GM12878 (cell line): ENCODE data around the gene ADGRE2. TPM values are rescaled to one million over a fixed set of nuclear protein-coding genes. Genes with fewer than 3 reads are reported as not detected.

Experiments used
- polyA plus RNA-seq, 11 experiments: library from polyadenylated mRNA; depleted of rRNA in 4 of 11; unstranded in 6 of 11; stranded (reverse) in 5 of 11; fragments of >200 nt; fragmentation: Nextera tagmentation in 4 of 11; fragmentation: Illumina TruSeq in 1 of 11; extraction: Ambion mirVana in 4 of 11; extraction: Trizol in 1 of 11; gene quantifications; 1 replicate in 1 of 11; 2 replicates in 10 of 11; pipeline versions ENCODE4 v1.2.1 to v1.2.3, GENCODE V29; 2011 to 2016; ENCODE audit warnings: inconsistent platforms in 2 of 11, missing spikeins in 2 of 11, low read depth in 1 of 11
- small RNA-seq: library from RNA; depleted of rRNA; stranded (forward); fragments of <200 nt; gene quantifications from one replicate; pipeline ENCODE3, GENCODE V24; 2014
- total RNA-seq, 4 experiments: library from RNA; depleted of rRNA in 3 of 4; stranded (reverse); fragments of >200 nt in 3 of 4; fragmentation: Illumina TruSeq in 1 of 4; extraction: Trizol in 1 of 4; gene quantifications; 2 replicates each; pipeline versions ENCODE4 v1.2.1 to v1.2.3, GENCODE V29; 2013 to 2021

The ADGRE2 gene
- total and polyA plus RNA-seq, 10 of the 15 experiments (the other 5 are each of a cell fraction or from before 2014, with no cell fraction given), result 0.15 to 12.7 (median 4.6) TPM

Small RNAs within 50 kb of the gene (small RNA-seq; reads per million reads assigned to genes)
- gene AC005255.1, result not detected

Other genes starting within 250 kb of the ADGRE2 start
Only the 7 nearest of the 11 such genes appear.
- gene ADGRE3, start 103.7 kb downstream of the ADGRE2 start, total RNA-seq (2014; rRNA removed), result 0.05 TPM in 1 of 2 replicates, not detected in the other
- not detected in 2 replicates for gene ADGRE3, start 103.7 kb downstream of the ADGRE2 start, total RNA-seq (2014; rRNA removed; fragmentation: Illumina TruSeq; extraction: Trizol)
- gene ADGRE3, start 103.7 kb downstream of the ADGRE2 start, total RNA-seq (2021), result not detected in 2 replicates
- 0.10 TPM in 1 of 2 replicates, not detected in the other for gene ADGRE3, start 103.7 kb downstream of the ADGRE2 start, polyA plus RNA-seq (2011; rRNA removed)
- gene ADGRE3, start 103.7 kb downstream of the ADGRE2 start, polyA plus RNA-seq (2014; fragmentation: Illumina TruSeq; extraction: Trizol), result 0.04 TPM in 1 of 2 replicates, not detected in the other
- under 1 TPM; 0.04 to 0.05 TPM for gene ADGRE3, start 103.7 kb downstream of the ADGRE2 start, polyA plus RNA-seq (2014; fragmentation: Nextera tagmentation; extraction: Ambion mirVana)
- not detected in 2 replicates for gene ADGRE3, start 103.7 kb downstream of the ADGRE2 start, polyA plus RNA-seq (2014; rRNA removed)
- under 1 TPM in 1 of 2 experiments, not detected in 1; 0.10 TPM for gene ADGRE3, start 103.7 kb downstream of the ADGRE2 start, polyA plus RNA-seq (2016; fragmentation: Nextera tagmentation; extraction: Ambion mirVana)
- gene ZNF333, start 88.5 kb downstream of the ADGRE2 start, total RNA-seq (2014; rRNA removed), result 6.6 and 6.8 TPM in 2 replicates
- 5.3 and 6.6 TPM in 2 replicates for gene ZNF333, start 88.5 kb downstream of the ADGRE2 start, total RNA-seq (2014; rRNA removed; fragmentation: Illumina TruSeq; extraction: Trizol)
- 5.7 and 6.8 TPM in 2 replicates for gene ZNF333, start 88.5 kb downstream of the ADGRE2 start, total RNA-seq (2021)
- 12.1 and 14.1 TPM in 2 replicates for gene ZNF333, start 88.5 kb downstream of the ADGRE2 start, polyA plus RNA-seq (2011; rRNA removed)
- gene ZNF333, start 88.5 kb downstream of the ADGRE2 start, polyA plus RNA-seq (2014; fragmentation: Illumina TruSeq; extraction: Trizol), result 6.1 and 6.4 TPM in 2 replicates
- 1 to 10 TPM; 2.3 to 2.9 TPM for gene ZNF333, start 88.5 kb downstream of the ADGRE2 start, polyA plus RNA-seq (2014; fragmentation: Nextera tagmentation; extraction: Ambion mirVana)
- 7.9 and 8.9 TPM in 2 replicates for gene ZNF333, start 88.5 kb downstream of the ADGRE2 start, polyA plus RNA-seq (2014; rRNA removed)
- 1 to 10 TPM; 4.3 to 4.5 TPM for gene ZNF333, start 88.5 kb downstream of the ADGRE2 start, polyA plus RNA-seq (2016; fragmentation: Nextera tagmentation; extraction: Ambion mirVana)
- not detected in 2 replicates for gene OR7A5, start 56.6 kb upstream of the ADGRE2 start, total RNA-seq (2014; rRNA removed)
- not detected in 2 replicates for gene OR7A5, start 56.6 kb upstream of the ADGRE2 start, total RNA-seq (2014; rRNA removed; fragmentation: Illumina TruSeq; extraction: Trizol)
- not detected in 2 replicates for gene OR7A5, start 56.6 kb upstream of the ADGRE2 start, total RNA-seq (2021)
- not detected in 2 replicates for gene OR7A5, start 56.6 kb upstream of the ADGRE2 start, polyA plus RNA-seq (2011; rRNA removed)
- gene OR7A5, start 56.6 kb upstream of the ADGRE2 start, polyA plus RNA-seq (2014; fragmentation: Illumina TruSeq; extraction: Trizol), result not detected in 2 replicates
- gene OR7A5, start 56.6 kb upstream of the ADGRE2 start, polyA plus RNA-seq (2014; fragmentation: Nextera tagmentation; extraction: Ambion mirVana), result not detected
- not detected in 2 replicates for gene OR7A5, start 56.6 kb upstream of the ADGRE2 start, polyA plus RNA-seq (2014; rRNA removed)
- gene OR7A5, start 56.6 kb upstream of the ADGRE2 start, polyA plus RNA-seq (2016; fragmentation: Nextera tagmentation; extraction: Ambion mirVana), result not detected
- not detected in 2 replicates for gene OR7C1, start 56.6 kb upstream of the ADGRE2 start, total RNA-seq (2014; rRNA removed)
- gene OR7C1, start 56.6 kb upstream of the ADGRE2 start, total RNA-seq (2014; rRNA removed; fragmentation: Illumina TruSeq; extraction: Trizol), result not detected in 2 replicates
- not detected in 2 replicates for gene OR7C1, start 56.6 kb upstream of the ADGRE2 start, total RNA-seq (2021)
- gene OR7C1, start 56.6 kb upstream of the ADGRE2 start, polyA plus RNA-seq (2011; rRNA removed), result not detected in 2 replicates
- not detected in 2 replicates for gene OR7C1, start 56.6 kb upstream of the ADGRE2 start, polyA plus RNA-seq (2014; fragmentation: Illumina TruSeq; extraction: Trizol)
- gene OR7C1, start 56.6 kb upstream of the ADGRE2 start, polyA plus RNA-seq (2014; fragmentation: Nextera tagmentation; extraction: Ambion mirVana), result under 1 TPM; 0.04 to 0.06 TPM
- not detected in 2 replicates for gene OR7C1, start 56.6 kb upstream of the ADGRE2 start, polyA plus RNA-seq (2014; rRNA removed)
- not detected for gene OR7C1, start 56.6 kb upstream of the ADGRE2 start, polyA plus RNA-seq (2016; fragmentation: Nextera tagmentation; extraction: Ambion mirVana)
- not detected in 2 replicates for gene OR7A10, start 70.4 kb upstream of the ADGRE2 start, total RNA-seq (2014; rRNA removed)
- gene OR7A10, start 70.4 kb upstream of the ADGRE2 start, total RNA-seq (2014; rRNA removed; fragmentation: Illumina TruSeq; extraction: Trizol), result not detected in 2 replicates
- not detected in 2 replicates for gene OR7A10, start 70.4 kb upstream of the ADGRE2 start, total RNA-seq (2021)
- not detected in 2 replicates for gene OR7A10, start 70.4 kb upstream of the ADGRE2 start, polyA plus RNA-seq (2011; rRNA removed)
- not detected in 2 replicates for gene OR7A10, start 70.4 kb upstream of the ADGRE2 start, polyA plus RNA-seq (2014; fragmentation: Illumina TruSeq; extraction: Trizol)
- gene OR7A10, start 70.4 kb upstream of the ADGRE2 start, polyA plus RNA-seq (2014; fragmentation: Nextera tagmentation; extraction: Ambion mirVana), result not detected
- gene OR7A10, start 70.4 kb upstream of the ADGRE2 start, polyA plus RNA-seq (2014; rRNA removed), result not detected in 2 replicates
- not detected for gene OR7A10, start 70.4 kb upstream of the ADGRE2 start, polyA plus RNA-seq (2016; fragmentation: Nextera tagmentation; extraction: Ambion mirVana)
- gene OR7A17, start 107.6 kb upstream of the ADGRE2 start, total RNA-seq (2014; rRNA removed), result not detected in 2 replicates
- not detected in 2 replicates for gene OR7A17, start 107.6 kb upstream of the ADGRE2 start, total RNA-seq (2014; rRNA removed; fragmentation: Illumina TruSeq; extraction: Trizol)
- not detected in 2 replicates for gene OR7A17, start 107.6 kb upstream of the ADGRE2 start, total RNA-seq (2021)
- not detected in 2 replicates for gene OR7A17, start 107.6 kb upstream of the ADGRE2 start, polyA plus RNA-seq (2011; rRNA removed)
- gene OR7A17, start 107.6 kb upstream of the ADGRE2 start, polyA plus RNA-seq (2014; fragmentation: Illumina TruSeq; extraction: Trizol), result not detected in 2 replicates
- gene OR7A17, start 107.6 kb upstream of the ADGRE2 start, polyA plus RNA-seq (2014; fragmentation: Nextera tagmentation; extraction: Ambion mirVana), result not detected
- not detected in 2 replicates for gene OR7A17, start 107.6 kb upstream of the ADGRE2 start, polyA plus RNA-seq (2014; rRNA removed)
- not detected for gene OR7A17, start 107.6 kb upstream of the ADGRE2 start, polyA plus RNA-seq (2016; fragmentation: Nextera tagmentation; extraction: Ambion mirVana)
- gene OR7C2, start 162.9 kb upstream of the ADGRE2 start, total RNA-seq (2014; rRNA removed), result not detected in 2 replicates
- not detected in 2 replicates for gene OR7C2, start 162.9 kb upstream of the ADGRE2 start, total RNA-seq (2014; rRNA removed; fragmentation: Illumina TruSeq; extraction: Trizol)
- not detected in 2 replicates for gene OR7C2, start 162.9 kb upstream of the ADGRE2 start, total RNA-seq (2021)
- not detected in 2 replicates for gene OR7C2, start 162.9 kb upstream of the ADGRE2 start, polyA plus RNA-seq (2011; rRNA removed)
- gene OR7C2, start 162.9 kb upstream of the ADGRE2 start, polyA plus RNA-seq (2014; fragmentation: Illumina TruSeq; extraction: Trizol), result not detected in 2 replicates
- not detected for gene OR7C2, start 162.9 kb upstream of the ADGRE2 start, polyA plus RNA-seq (2014; fragmentation: Nextera tagmentation; extraction: Ambion mirVana)
- not detected in 2 replicates for gene OR7C2, start 162.9 kb upstream of the ADGRE2 start, polyA plus RNA-seq (2014; rRNA removed)
- not detected for gene OR7C2, start 162.9 kb upstream of the ADGRE2 start, polyA plus RNA-seq (2016; fragmentation: Nextera tagmentation; extraction: Ambion mirVana)